ENCODE results near the gene DDN. TPM values are rescaled to one million over a fixed set of nuclear protein-coding genes. Genes with fewer than 3 reads are reported as not detected.
A peak's percentile ranks its signal among the peaks of the same experiment; 100 is the strongest.

The DDN gene
- total RNA-seq, 4 donors from 2014 or later = 26.8 to 415 (median 232) TPM

- in situ Hi-C loops (cut with MboI; ENCODE audit: low sequenced_read_pairs in 4 of 4) (loop anchor here in 1 of 4 donors (25.0 kb wide), 1 partner anchor 135 kb away; the partner anchor contains the start of genes DDX23 and RND1), intact Hi-C loops (cut with DNase I; ENCODE audit: low total_unique reads) (loop anchor here (2.0 kb wide), 1 partner anchor 46 kb away; no protein-coding TSS in a partner anchor)
- peak; percentile 70 to 82 for DNase-seq
- H3K4me3 ChIP-seq = peak overlapping the region; percentile 52 to 75 (median 59)
- H3K9me3 ChIP-seq = no peaks in the 10 kb centered on the region
- peaks cover 0 to 10% of the 10 kb centered on the region in 2 donors for H3K36me3 ChIP-seq
- TF ChIP-seq POLR2A (IDR thresholded peaks at IDR 0.05) = no peak
- TF ChIP-seq, protein P1, sequence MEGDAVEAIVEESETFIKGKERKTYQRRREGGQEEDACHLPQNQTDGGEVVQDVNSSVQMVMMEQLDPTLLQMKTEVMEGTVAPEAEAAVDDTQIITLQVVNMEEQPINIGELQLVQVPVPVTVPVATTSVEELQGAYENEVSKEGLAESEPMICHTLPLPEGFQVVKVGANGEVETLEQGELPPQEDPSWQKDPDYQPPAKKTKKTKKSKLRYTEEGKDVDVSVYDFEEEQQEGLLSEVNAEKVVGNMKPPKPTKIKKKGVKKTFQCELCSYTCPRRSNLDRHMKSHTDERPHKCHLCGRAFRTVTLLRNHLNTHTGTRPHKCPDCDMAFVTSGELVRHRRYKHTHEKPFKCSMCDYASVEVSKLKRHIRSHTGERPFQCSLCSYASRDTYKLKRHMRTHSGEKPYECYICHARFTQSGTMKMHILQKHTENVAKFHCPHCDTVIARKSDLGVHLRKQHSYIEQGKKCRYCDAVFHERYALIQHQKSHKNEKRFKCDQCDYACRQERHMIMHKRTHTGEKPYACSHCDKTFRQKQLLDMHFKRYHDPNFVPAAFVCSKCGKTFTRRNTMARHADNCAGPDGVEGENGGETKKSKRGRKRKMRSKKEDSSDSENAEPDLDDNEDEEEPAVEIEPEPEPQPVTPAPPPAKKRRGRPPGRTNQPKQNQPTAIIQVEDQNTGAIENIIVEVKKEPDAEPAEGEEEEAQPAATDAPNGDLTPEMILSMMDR (IDR thresholded peaks at IDR 0.05 in 4 of 5, conservative IDR thresholded peaks at IDR 0.05 in 1 of 5) = peak; percentile 57 to 83 (median 76)
- ATAC-seq = peak; percentile 40 to 47
- H3K27me3 ChIP-seq = peaks cover 0 to 56% (median 13%) of the 10 kb centered on the region in 3 donors
- H3K27ac ChIP-seq = peak overlapping the region; percentile 20 to 93 (median 84)
- H3K4me1 ChIP-seq = peaks cover 40 to 46% of the 10 kb centered on the region in 2 donors
Measured at GRCh38 chr12:48996794-48997718, 2.1 kb downstream of the DDN start.

DNA sequence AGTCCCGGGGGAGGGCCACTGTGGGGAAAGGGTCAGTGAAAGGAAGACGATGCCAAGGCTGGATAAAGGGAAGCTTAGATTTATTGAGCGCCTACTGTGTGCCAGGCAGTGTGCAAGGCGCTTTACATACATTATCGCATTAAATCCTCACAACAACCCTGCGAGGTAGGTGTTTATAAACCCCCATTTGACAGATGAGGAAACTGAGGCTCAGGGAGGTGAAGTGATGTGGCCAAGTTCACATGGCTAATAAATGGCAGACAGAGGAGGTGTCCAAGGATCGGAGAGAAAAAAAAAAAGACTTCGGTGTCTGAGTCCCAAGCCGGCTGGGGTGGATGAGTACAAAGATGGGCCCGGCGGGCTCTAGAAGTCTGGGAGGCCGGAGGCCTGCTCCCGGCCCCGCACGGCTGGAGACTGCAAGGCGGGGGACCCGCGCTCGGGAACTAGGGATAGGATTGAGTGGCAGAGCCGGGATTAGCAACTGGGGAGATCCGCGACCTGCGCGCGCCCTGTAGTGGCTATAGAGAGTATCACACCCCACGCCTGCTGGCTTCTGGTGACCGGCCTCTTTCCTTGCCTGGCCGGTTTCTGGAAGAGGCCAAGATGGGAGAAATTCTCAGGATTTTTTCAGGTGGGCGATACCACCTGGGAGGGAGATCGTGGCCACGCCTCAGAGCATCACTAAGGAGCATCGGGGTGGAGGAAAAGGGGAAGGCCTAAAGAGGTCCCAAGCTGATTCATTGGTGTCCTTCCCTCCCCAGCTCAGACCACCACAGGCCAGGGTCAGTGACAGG lies 3.9 kb downstream of the DDN start:
- Histone ChIP-seq H3K4me3 (peak overlapping the region; percentile 28 to 53 (median 46)), H3K27ac (peak overlapping the region in 3 of 4 donors; percentile 32 to 83 (median 37)), H3K9me3 (no peaks in the 10 kb centered on the region), H3K36me3 (no peaks in the 10 kb centered on the region), H3K4me1 (peaks cover 26 to 41% of the 10 kb centered on the region in 2 donors), H3K27me3 (peaks cover 0 to 43% (median 13%) of the 10 kb centered on the region in 3 donors)
- DNase-seq (peak in 1 of 2 donors; percentile 82), ATAC-seq (peak; percentile 40 to 48)
- intact Hi-C loops (cut with DNase I; ENCODE audit: low total_unique reads) (loop anchor here (1.0 kb wide), 1 partner anchor 142 kb away; no protein-coding TSS in a partner anchor), in situ Hi-C loops (cut with MboI; ENCODE audit: low sequenced_read_pairs in 4 of 4) (loop anchor here in 1 of 4 donors (25.0 kb wide), 1 partner anchor 133 kb away; the partner anchor contains the start of genes DDX23 and RND1)
- TF ChIP-seq, protein P1 (IDR thresholded peaks at IDR 0.05 in 4 of 5, conservative IDR thresholded peaks at IDR 0.05 in 1 of 5) = peak; percentile 76 to 92 (median 85)
- no peak for TF ChIP-seq POLR2A (IDR thresholded peaks at IDR 0.05)

- TF ChIP-seq, protein P1 (IDR thresholded peaks at IDR 0.05 in 4 of 5, conservative IDR thresholded peaks at IDR 0.05 in 1 of 5) = no peak
- no peak for TF ChIP-seq POLR2A (IDR thresholded peaks at IDR 0.05)
- H3K4me3 ChIP-seq = peak overlapping the region in 1 of 4 donors; percentile 42
- H3K27ac ChIP-seq = peak overlapping the region in 2 of 4 donors; percentile 32 to 37
- H3K9me3 ChIP-seq = no peaks in the 10 kb centered on the region
- H3K4me1 ChIP-seq = peaks cover 18 to 33% of the 10 kb centered on the region in 2 donors
- H3K36me3 ChIP-seq = no peaks in the 10 kb centered on the region
- H3K27me3 ChIP-seq = peaks cover 0 to 36% (median 13%) of the 10 kb centered on the region in 3 donors
- no peak for ATAC-seq
- DNase-seq = no peak
- intact Hi-C loops (cut with DNase I; ENCODE audit: low total_unique reads) = loop anchor here (1.0 kb wide), 1 partner anchor 141 kb away; no protein-coding TSS in a partner anchor
- in situ Hi-C loops (cut with MboI; ENCODE audit: low sequenced_read_pairs in 4 of 4) = loop anchor here in 1 of 4 donors (25.0 kb wide), 1 partner anchor 132 kb away; the partner anchor contains the start of genes DDX23 and RND1
Measured at GRCh38 chr12:48994224-48995085, 4.7 kb downstream of the DDN start.

Data from gastrocnemius medialis (tissue), 4 donors.